Activated CD4-positive, CD25-positive, alpha-beta regulatory T cell treated with anti-CD3 and anti-CD28 coated beads, Interleukin-2, amount 50 U/mL, for 16 hours (primary cell): ENCODE results near the gene ANGPTL3.

Experiments
- DNase-seq: peaks from one replicate; pipeline ENCODE4 v3.0.0-alpha.2; 2020; ENCODE audit warnings: low read depth, low spot score

Gene ANGPTL3

DNA sequence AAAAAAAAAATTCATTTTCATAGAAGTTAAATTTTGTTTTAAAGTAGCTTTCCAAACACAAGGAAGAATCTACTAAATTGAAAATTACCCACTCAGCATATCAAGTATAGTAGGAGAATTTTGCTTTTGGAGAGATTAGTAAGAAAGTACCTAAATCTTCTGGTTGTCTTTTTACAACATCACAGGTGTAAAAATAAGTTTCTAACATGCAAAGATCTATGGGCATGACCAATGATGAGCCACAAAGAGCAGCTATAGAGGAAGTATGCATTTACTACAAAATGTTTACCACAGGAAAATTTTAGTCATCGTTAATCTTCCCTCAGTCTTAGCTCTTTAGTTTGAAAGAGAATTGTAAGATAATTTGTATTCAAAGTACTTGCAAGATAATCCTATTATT lies 28.1 kb downstream of the ANGPTL3 start:
- no peak for DNase-seq

- DNase-seq, result no peak
Observed at GRCh38 chr1:62628506-62628905, 31.2 kb downstream of the ANGPTL3 start.

DNA sequence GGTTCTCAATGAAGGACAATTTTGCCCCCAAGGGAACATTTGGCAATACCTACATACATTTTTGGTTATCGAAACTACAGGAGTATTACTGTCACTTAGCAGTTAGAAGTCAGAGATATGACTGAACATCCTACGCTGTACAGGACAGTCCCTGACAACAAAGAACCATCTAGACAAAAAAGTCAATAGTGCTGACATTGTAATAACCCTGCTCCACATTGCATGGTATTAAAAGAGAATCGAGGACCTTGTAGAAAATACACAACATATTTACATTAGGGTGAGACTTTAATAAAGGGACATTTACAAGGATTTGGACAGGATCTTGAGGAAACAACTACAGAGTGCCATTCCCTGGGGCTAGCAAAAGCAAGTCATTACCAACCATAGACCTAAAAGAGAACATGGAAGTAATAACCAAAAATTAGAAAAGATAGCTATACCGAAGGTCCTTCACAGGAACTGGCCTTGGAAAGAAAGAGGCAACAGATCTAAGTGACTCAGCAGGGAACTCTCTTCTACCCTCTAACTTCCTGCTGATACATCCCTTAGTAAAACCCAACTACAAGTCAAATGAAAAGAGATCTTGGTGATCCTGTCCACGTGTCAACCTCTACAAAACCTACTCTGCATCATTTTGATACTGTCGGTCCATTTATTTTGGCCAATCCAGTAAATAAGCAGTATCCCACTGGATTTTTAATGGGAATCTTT lies 40.2 kb downstream of the ANGPTL3 start:
- no peak for DNase-seq

DNA sequence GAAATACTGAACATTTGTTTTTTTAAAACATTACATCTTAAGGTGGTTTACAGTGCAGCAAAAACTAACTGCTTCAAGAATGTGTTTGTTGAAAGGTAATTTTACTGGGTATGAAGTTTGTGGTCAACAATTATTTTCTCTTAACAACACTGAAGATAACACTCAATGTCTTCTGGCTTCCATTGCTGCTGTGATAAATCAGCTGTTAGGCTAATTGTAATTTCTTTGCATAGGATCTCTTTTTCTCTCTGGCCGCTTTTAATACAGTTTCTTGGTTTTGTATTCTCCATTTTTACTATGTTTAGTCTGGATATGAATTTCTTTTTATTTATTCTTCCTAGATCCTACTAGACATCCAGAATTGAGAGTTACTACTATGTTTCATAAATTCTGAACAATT lies 46.0 kb downstream of the ANGPTL3 start:
- no peak for DNase-seq

GRCh38 chr1:62652387-62652786 lies 55.1 kb downstream of the ANGPTL3 start:
- no peak for DNase-seq

- DNase-seq, result no peak
Observed at GRCh38 chr1:62654744-62655143, 57.4 kb downstream of the ANGPTL3 start.
